ENCODE data around the gene CST7. TPM values are rescaled to one million over a fixed set of nuclear protein-coding genes. Genes with fewer than 3 reads are reported as not detected.
"Not testable (repeated sequence)": the region's sequence is repeated elsewhere in the genome, so short reads cannot be mapped to it uniquely, and the experiment has no call there.

CST7 gene
- total RNA-seq, 2 donors from 2014 or later, result 136 to 174 TPM

GRCh38 chr20:24934101-24934661, 14.9 kb upstream of the CST7 start:
- H3K36me3 Mint-ChIP-seq (ENCODE audit: insufficient read depth in 2 of 2), result peaks cover 0 to 2% of the 10 kb centered on the region in 2 donors
- no peak overlapping the region for H3K27ac Mint-ChIP-seq
- H3K9me3 Mint-ChIP-seq, result peaks cover 1 to 5% of the 10 kb centered on the region in 2 donors
- no peak overlapping the region for H3K4me3 Mint-ChIP-seq
- no peak for DNase-seq
- H3K4me1 Mint-ChIP-seq (ENCODE audit: low read depth), result peaks cover 37% of the 10 kb centered on the region
- no peaks in the 10 kb centered on the region for H3K27me3 Mint-ChIP-seq (ENCODE audit: low read depth)
- no peak for ATAC-seq (replicated peaks in 1 of 2)

GRCh38 chr20:24934716-24935115, 14.4 kb upstream of the CST7 start:
- no peak overlapping the region for H3K27ac Mint-ChIP-seq
- H3K36me3 Mint-ChIP-seq (ENCODE audit: insufficient read depth in 2 of 2), result peaks cover 0 to 2% of the 10 kb centered on the region in 2 donors
- no peak overlapping the region for H3K4me3 Mint-ChIP-seq
- DNase-seq (no peak), ATAC-seq (replicated peaks in 1 of 2) (no peak)
- no peaks in the 10 kb centered on the region for H3K27me3 Mint-ChIP-seq (ENCODE audit: low read depth)
- H3K4me1 Mint-ChIP-seq (ENCODE audit: low read depth), result peaks cover 35% of the 10 kb centered on the region
- peaks cover 1 to 5% of the 10 kb centered on the region in 2 donors for H3K9me3 Mint-ChIP-seq

DNA sequence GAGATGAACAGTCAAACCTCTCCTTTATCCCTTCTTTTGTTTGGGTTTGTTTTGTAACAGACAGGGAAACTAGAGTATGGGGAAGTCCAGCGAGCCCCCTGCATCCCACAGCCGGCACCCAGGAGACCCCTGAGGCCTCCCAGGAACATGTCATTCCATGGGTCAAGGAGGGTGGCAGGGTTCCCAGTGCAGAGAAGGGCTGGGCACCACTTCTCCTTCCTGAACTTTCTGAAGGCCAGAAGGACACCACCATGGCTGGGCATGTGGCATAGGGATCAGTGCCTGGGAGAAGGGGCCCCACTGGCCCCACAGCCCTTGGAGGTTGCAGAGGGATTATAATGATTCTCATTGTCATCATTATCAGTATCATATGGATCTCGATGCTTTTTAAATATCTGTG, 13.9 kb upstream of the CST7 start:
- no peaks in the 10 kb centered on the region for H3K27me3 Mint-ChIP-seq (ENCODE audit: low read depth)
- no peak for ATAC-seq (replicated peaks in 1 of 2)
- peaks cover 31% of the 10 kb centered on the region for H3K4me1 Mint-ChIP-seq (ENCODE audit: low read depth)
- H3K36me3 Mint-ChIP-seq (ENCODE audit: insufficient read depth in 2 of 2), result peaks cover 0 to 2% of the 10 kb centered on the region in 2 donors
- H3K27ac Mint-ChIP-seq, result no peak overlapping the region
- DNase-seq, result no peak
- H3K9me3 Mint-ChIP-seq, result peaks cover 1 to 5% of the 10 kb centered on the region in 2 donors
- no peak overlapping the region for H3K4me3 Mint-ChIP-seq

- Mint-ChIP-seq H3K27me3 (ENCODE audit: low read depth) (no peaks in the 10 kb centered on the region), H3K4me1 (ENCODE audit: low read depth) (peaks cover 22% of the 10 kb centered on the region), H3K36me3 (ENCODE audit: insufficient read depth in 2 of 2) (peaks cover 4 to 9% of the 10 kb centered on the region in 2 donors), H3K27ac (peak overlapping the region; percentile 29), H3K4me3 (no peak overlapping the region), H3K9me3 (peaks cover 3 to 5% of the 10 kb centered on the region in 2 donors)
- peak; percentile 72 to 85 for ATAC-seq (replicated peaks in 1 of 2)
- no peak for DNase-seq
These were observed 13.1 kb upstream of the CST7 start for GRCh38 chr20:24935766-24936525.

DNA sequence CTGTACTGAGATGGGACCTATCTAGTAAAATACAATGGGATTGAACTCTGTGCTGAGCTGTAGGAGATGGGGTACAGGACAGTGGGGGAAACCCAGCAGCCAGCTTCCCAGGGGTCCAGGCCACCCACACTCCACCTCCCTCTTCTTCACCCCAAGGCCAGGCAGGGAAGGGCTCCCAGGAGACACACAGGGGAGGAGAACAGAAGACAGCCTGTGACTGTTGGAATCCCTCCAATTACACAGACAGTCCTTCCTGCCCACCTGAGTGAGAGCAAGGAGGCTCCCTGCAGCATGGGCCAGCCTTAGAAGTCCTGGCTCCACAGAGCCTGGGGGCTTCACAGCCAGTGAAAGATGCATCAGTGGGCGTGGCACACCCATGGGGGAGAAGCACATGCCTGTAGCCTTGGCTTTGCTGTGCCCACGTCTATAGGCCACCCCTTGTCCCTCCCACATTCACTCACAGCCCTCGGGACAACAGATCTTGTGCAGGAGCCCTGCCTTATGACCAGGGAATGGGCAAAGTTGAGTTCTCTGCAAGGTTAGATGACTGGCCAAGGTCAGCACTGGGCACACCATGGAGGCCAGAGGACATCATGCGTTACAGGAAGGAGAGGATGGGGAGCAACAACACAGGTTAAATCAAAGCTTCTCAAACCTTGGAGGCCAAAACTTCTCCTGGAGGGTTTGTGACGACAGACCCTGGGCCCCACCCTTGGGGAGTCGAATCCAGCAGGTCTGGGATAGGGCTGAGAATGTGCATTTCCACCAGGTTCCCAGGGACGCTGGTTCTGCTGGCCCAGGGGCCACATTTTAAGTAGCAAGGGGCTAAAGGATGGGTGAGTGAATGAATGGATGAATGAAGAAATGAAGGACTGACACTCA, 12.3 kb upstream of the CST7 start:
- H3K36me3 Mint-ChIP-seq (ENCODE audit: insufficient read depth in 2 of 2), result peaks cover 9 to 11% of the 10 kb centered on the region in 2 donors
- no peak for ATAC-seq (replicated peaks in 1 of 2)
- H3K27ac Mint-ChIP-seq, result no peak overlapping the region
- no peak for DNase-seq
- H3K4me1 Mint-ChIP-seq (ENCODE audit: low read depth), result peaks cover 14% of the 10 kb centered on the region
- peaks cover 5% of the 10 kb centered on the region in 2 donors for H3K9me3 Mint-ChIP-seq
- no peaks in the 10 kb centered on the region for H3K27me3 Mint-ChIP-seq (ENCODE audit: low read depth)
- H3K4me3 Mint-ChIP-seq, result no peak overlapping the region

DNA sequence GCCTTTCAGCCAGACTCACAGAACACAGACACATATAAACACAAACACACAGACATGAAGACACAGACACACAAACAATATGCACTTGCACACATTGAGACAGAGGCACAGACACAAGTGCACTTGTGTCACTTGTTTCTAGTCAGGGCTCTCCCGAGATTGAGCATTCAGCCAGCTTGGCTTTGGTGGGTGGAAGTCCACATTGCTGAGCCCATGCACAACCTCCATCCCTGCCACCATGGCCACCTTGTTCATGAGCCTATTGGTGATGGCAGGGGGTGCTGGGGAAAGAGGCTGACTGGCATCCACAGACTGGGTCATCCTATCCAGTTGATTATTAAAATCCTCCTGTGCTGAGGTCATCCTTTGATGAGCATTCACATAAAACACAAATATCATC, 11.5 kb upstream of the CST7 start:
- Mint-ChIP-seq H3K27me3 (ENCODE audit: low read depth) (no peaks in the 10 kb centered on the region), H3K36me3 (ENCODE audit: insufficient read depth in 2 of 2) (peaks cover 12 to 13% of the 10 kb centered on the region in 2 donors), H3K4me3 (no peak overlapping the region), H3K27ac (no peak overlapping the region), H3K4me1 (ENCODE audit: low read depth) (peaks cover 6% of the 10 kb centered on the region), H3K9me3 (peaks cover 7% of the 10 kb centered on the region in 2 donors)
- DNase-seq, result no peak
- no peak for ATAC-seq (replicated peaks in 1 of 2)

DNA sequence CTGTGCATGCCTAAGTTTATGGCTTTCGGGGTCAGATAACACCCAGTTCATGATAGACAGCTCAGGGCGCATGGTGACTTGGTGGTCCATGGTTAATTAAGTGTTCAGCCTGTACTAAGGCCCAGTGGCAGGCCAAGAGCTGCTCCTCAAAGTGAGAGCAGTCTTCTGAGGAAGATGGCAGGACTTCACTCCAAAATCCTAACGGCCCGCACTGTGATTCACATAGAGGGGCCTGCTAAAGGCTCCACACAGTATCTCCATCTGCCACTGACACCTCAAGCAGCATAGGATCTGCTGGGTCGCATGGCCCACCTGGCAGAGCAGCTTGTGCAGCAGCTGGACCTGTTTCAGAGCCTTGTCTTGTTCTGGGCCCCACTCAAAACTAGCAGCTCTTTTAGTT, 10.6 kb upstream of the CST7 start:
- no peak for DNase-seq
- no peaks in the 10 kb centered on the region for H3K4me1 Mint-ChIP-seq (ENCODE audit: low read depth)
- no peak for ATAC-seq (replicated peaks in 1 of 2)

DNA sequence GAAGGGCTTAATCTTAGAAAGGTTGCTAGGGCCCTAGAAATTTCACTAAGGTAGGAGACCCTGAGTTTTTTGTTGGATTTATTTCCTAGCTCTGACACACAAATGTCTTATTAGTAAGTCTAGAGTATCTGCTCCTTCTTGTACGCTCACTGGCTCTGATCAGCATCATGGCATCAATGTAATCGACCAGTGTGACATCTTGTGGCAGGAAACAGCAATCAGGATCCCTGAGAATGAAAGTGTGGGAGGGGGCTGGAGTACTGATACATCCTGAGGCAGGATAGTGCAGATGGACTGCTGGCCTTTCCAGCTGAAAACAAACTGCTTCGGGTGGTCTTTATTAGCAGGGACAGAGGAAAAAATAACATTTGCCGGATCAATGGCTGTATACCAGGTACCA, 10.0 kb upstream of the CST7 start:
- Mint-ChIP-seq H3K4me3 (no peak overlapping the region), H3K9me3 (peaks cover 7 to 8% of the 10 kb centered on the region in 2 donors), H3K4me1 (ENCODE audit: low read depth) (no peaks in the 10 kb centered on the region), H3K27me3 (ENCODE audit: low read depth) (no peaks in the 10 kb centered on the region), H3K36me3 (ENCODE audit: insufficient read depth in 2 of 2) (peaks cover 13 to 14% of the 10 kb centered on the region in 2 donors), H3K27ac (no peak overlapping the region)
- ATAC-seq (replicated peaks in 1 of 2), result no peak
- no peak for DNase-seq

More for the DNA sequence above, 10.6 kb upstream of the CST7 start:
- peaks cover 11 to 12% of the 10 kb centered on the region in 2 donors for H3K36me3 Mint-ChIP-seq (ENCODE audit: insufficient read depth in 2 of 2)
- H3K9me3 Mint-ChIP-seq, result peaks cover 7% of the 10 kb centered on the region in 2 donors
- no peak overlapping the region for H3K27ac Mint-ChIP-seq
- no peaks in the 10 kb centered on the region for H3K27me3 Mint-ChIP-seq (ENCODE audit: low read depth)
- H3K4me3 Mint-ChIP-seq, result no peak overlapping the region

DNA sequence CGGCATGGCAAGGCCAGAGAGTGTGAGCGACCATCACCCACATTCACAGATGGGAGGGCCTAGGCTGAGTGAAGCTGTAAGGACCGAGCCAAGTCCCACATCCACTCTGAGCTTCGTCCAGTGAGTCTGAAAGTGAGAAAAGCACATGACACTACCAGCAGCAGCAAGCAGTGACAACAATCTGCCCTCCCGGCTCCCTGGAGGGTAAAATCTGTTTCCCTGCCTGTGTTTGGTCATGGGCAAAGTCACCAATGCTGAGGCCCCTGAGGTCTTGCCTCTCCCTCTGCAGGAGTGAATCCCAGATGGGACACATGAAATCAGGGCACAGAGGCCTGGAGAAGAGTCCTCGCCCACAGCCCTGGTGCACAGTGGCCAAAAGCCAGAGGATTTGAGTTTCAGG, 6.4 kb upstream of the CST7 start:
- no peaks in the 10 kb centered on the region for H3K27me3 Mint-ChIP-seq (ENCODE audit: low read depth)
- H3K9me3 Mint-ChIP-seq, result peaks cover 23 to 24% of the 10 kb centered on the region in 2 donors
- peaks cover 44 to 47% of the 10 kb centered on the region in 2 donors for H3K36me3 Mint-ChIP-seq (ENCODE audit: insufficient read depth in 2 of 2)
- no peak for ATAC-seq (replicated peaks in 1 of 2)
- DNase-seq, result no peak
- H3K4me3 Mint-ChIP-seq, result no peak overlapping the region
- H3K27ac Mint-ChIP-seq, result no peak overlapping the region
- H3K4me1 Mint-ChIP-seq (ENCODE audit: low read depth), result peaks cover 15% of the 10 kb centered on the region

DNA sequence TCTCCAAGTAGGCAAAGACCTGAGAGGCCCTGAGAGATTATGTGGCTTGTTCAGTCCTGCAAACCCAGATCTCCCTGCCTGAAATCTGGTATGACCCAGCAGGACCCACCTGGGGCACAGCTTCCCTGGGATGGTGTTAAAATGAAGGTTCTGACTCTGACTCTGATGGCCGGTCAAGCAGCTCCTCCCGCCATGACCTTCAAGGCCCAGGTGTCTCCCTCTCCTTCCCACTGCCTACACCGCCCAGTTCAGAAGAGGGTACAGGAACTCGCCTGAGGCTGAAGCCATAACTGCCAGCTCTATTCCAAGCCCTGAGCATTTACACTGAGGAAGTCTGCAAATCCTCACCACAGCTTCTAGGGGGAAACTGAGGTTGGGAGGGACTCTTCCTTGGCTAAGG, 5.9 kb upstream of the CST7 start:
- Mint-ChIP-seq H3K4me1 (ENCODE audit: low read depth) (peaks cover 20% of the 10 kb centered on the region), H3K9me3 (peaks cover 27% of the 10 kb centered on the region in 2 donors), H3K27ac (no peak overlapping the region), H3K4me3 (no peak overlapping the region), H3K36me3 (ENCODE audit: insufficient read depth in 2 of 2) (peaks cover 48 to 51% of the 10 kb centered on the region in 2 donors), H3K27me3 (ENCODE audit: low read depth) (no peaks in the 10 kb centered on the region)
- DNase-seq, result no peak
- no peak for ATAC-seq (replicated peaks in 1 of 2)

GRCh38 chr20:24943731-24944130, 5.3 kb upstream of the CST7 start:
- Mint-ChIP-seq H3K27ac (no peak overlapping the region), H3K4me3 (no peak overlapping the region), H3K4me1 (ENCODE audit: low read depth) (peaks cover 26% of the 10 kb centered on the region), H3K36me3 (ENCODE audit: insufficient read depth in 2 of 2) (peaks cover 48 to 54% of the 10 kb centered on the region in 2 donors), H3K27me3 (ENCODE audit: low read depth) (no peaks in the 10 kb centered on the region), H3K9me3 (peaks cover 27% of the 10 kb centered on the region in 2 donors)
- ATAC-seq (replicated peaks in 1 of 2) (no peak), DNase-seq (no peak)

GRCh38 chr20:24946376-24946775, 2.7 kb upstream of the CST7 start:
- not testable (repeated sequence) for ATAC-seq (replicated peaks in 1 of 2); H3K27me3 Mint-ChIP-seq (ENCODE audit: low read depth); DNase-seq; H3K4me3 Mint-ChIP-seq
- Mint-ChIP-seq H3K36me3 (ENCODE audit: insufficient read depth in 2 of 2) (peaks cover 43 to 55% of the 10 kb centered on the region in 2 donors), H3K4me1 (ENCODE audit: low read depth) (peaks cover 48% of the 10 kb centered on the region), H3K27ac (peak overlapping the region; percentile 86), H3K9me3 (peaks cover 25 to 27% of the 10 kb centered on the region in 2 donors)
